ENCODE data around the gene PRKAR1B.

DNA sequence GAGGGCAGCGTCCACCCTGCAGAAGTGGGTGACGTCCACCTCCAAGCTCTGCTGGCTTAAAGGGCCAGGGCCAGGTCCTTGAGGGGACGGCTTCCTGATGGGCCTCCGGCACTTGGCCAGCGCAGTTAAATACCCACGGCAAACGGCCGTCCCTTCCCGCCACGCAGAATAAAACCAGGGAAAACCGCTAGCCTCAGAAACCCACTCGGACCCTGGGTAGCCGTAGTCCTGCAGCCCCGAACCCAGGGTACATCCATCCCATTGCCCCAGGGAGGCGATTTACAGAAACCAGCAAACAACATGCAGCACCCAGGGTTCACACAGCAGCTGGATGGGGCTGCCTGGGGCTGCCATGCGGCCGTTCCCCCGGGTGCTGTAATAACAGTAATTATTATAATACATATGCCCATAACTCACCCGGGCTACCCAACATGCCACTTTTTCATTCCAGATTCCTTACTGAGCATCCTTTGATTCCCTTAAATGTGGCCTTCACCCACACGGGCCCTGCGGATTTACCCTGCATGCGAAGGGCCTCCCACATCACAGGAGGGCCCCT lies 126.0 kb downstream of the PRKAR1B start:
- TF ChIP-seq EZH2phosphoT487 (IDR thresholded peaks at IDR 0.05; ENCODE audit: borderline replicate concordance, low read depth), result no peak
- TF ChIP-seq, protein P1, sequence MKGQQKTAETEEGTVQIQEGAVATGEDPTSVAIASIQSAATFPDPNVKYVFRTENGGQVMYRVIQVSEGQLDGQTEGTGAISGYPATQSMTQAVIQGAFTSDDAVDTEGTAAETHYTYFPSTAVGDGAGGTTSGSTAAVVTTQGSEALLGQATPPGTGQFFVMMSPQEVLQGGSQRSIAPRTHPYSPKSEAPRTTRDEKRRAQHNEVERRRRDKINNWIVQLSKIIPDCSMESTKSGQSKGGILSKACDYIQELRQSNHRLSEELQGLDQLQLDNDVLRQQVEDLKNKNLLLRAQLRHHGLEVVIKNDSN (IDR thresholded peaks at IDR 0.05; ENCODE audit: borderline replicate concordance, low read depth), result no peak
- no peak for TF ChIP-seq YY1 (IDR thresholded peaks at IDR 0.05; ENCODE audit: low read depth)
- no peak for TF ChIP-seq EP300 (IDR thresholded peaks at IDR 0.05; ENCODE audit: borderline replicate concordance in 1 of 2, low read depth in 1 of 2, low read length in 1 of 2)
- TF ChIP-seq, protein P2, sequence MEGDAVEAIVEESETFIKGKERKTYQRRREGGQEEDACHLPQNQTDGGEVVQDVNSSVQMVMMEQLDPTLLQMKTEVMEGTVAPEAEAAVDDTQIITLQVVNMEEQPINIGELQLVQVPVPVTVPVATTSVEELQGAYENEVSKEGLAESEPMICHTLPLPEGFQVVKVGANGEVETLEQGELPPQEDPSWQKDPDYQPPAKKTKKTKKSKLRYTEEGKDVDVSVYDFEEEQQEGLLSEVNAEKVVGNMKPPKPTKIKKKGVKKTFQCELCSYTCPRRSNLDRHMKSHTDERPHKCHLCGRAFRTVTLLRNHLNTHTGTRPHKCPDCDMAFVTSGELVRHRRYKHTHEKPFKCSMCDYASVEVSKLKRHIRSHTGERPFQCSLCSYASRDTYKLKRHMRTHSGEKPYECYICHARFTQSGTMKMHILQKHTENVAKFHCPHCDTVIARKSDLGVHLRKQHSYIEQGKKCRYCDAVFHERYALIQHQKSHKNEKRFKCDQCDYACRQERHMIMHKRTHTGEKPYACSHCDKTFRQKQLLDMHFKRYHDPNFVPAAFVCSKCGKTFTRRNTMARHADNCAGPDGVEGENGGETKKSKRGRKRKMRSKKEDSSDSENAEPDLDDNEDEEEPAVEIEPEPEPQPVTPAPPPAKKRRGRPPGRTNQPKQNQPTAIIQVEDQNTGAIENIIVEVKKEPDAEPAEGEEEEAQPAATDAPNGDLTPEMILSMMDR (IDR thresholded peaks at IDR 0.05), result no peak
- no peak for TF ChIP-seq TAF1 (IDR thresholded peaks at IDR 0.05; ENCODE audit: borderline replicate concordance, low read depth, low read length)
- TF ChIP-seq NRF1 (IDR thresholded peaks at IDR 0.05; ENCODE audit: low read depth, low read length), result no peak
- no peak for TF ChIP-seq MXI1 (IDR thresholded peaks at IDR 0.05; ENCODE audit: low read depth, low read length)
- TF ChIP-seq, protein P3, sequence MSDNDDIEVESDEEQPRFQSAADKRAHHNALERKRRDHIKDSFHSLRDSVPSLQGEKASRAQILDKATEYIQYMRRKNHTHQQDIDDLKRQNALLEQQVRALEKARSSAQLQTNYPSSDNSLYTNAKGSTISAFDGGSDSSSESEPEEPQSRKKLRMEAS (IDR thresholded peaks at IDR 0.05; ENCODE audit: low read depth), result no peak
- TF ChIP-seq FOXM1 (IDR thresholded peaks at IDR 0.05; ENCODE audit: low read depth), result no peak
- no peak for TF ChIP-seq FOXJ3 (CRISPR knock-in tag; IDR thresholded peaks at IDR 0.05)
- no peak for TF ChIP-seq TEAD4 (IDR thresholded peaks at IDR 0.05; ENCODE audit: borderline replicate concordance, insufficient read depth)
- TF ChIP-seq CHD2 (IDR thresholded peaks at IDR 0.05; ENCODE audit: low read length, partially characterized antibody), result no peak
